Skeletal muscle satellite cell (primary cell): ENCODE measurements around the gene ARL15.

Experiments
- H3K27me3 ChIP-seq: 2 replicates; pipeline ENCODE4 v1.7.0; 2013; ENCODE audit warnings: low read length; ENCODE audit not compliant: control insufficient read depth, insufficient read depth
- H3K36me3 ChIP-seq: 2 replicates; pipeline ENCODE4 v1.7.0; 2013; ENCODE audit warnings: mild to moderate bottlenecking, control low read depth, low read length; ENCODE audit not compliant: insufficient read depth
- H3K4me1 ChIP-seq: 2 replicates; pipeline ENCODE4 v1.7.0; 2013; ENCODE audit warnings: low read length; ENCODE audit not compliant: control insufficient read depth, insufficient read depth
- H3K4me2 ChIP-seq: 2 replicates; pipeline ENCODE4 v1.7.0; 2013; ENCODE audit warnings: mild to moderate bottlenecking, low read length
- H3K4me3 ChIP-seq: 2 replicates; pipeline ENCODE4 v1.7.0; 2013; ENCODE audit warnings: low read length
- H3K9ac ChIP-seq: 2 replicates; pipeline ENCODE4 v1.7.0; 2013; ENCODE audit warnings: mild to moderate bottlenecking, low read depth, low read length, moderate library complexity
- H3K9me3 ChIP-seq: replicated peaks from 2 replicates; pipeline ENCODE4 v1.7.0; 2013; ENCODE audit warnings: mild to moderate bottlenecking, control low read depth, low read length

Gene ARL15

DNA sequence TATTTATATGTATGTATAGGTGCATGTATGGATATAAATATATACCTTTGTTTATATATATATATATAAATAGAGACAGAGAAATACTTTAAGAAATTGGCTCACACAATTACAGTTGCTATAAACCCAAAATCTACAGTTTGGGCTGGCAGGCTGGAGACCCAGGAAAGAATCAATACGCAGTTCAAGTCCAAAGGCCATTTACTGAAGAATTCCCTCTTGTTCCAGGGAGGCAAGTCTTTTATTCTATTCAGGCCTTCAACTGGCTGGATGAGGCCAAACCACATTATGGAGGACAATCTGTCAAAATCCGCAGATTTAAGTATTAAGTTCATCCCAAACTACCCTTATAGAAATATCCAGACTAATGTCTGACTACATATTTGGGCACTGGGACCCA is 144.7 kb downstream of the ARL15 start:
- Histone ChIP-seq H3K4me1 (no peaks in the 10 kb centered on the region), H3K9ac (no peak overlapping the region), H3K4me3 (no peak overlapping the region), H3K9me3 (no peaks in the 10 kb centered on the region), H3K4me2 (no peak overlapping the region), H3K27me3 (no peaks in the 10 kb centered on the region), H3K36me3 (no peaks in the 10 kb centered on the region)

DNA sequence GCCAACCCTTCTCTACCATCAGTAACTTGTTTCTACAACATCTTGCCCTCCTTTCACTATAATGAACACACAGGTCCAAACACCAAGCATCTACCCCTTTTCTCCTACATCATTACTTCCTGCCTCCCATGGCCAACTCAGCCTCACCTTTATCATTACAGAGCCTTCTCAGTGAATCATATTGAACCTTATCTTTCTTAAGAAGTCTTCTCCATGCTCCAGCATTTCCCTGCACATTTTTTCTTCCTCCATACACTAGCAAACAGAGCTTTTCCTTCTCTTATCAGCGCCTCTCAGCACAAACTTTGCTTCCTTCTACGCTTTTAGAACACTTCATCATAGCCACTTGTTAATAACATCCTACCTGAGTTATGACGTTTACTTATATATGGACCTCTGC is 148.2 kb downstream of the ARL15 start:
- Histone ChIP-seq H3K9ac (no peak overlapping the region), H3K9me3 (no peaks in the 10 kb centered on the region), H3K4me2 (no peak overlapping the region), H3K4me3 (no peak overlapping the region), H3K4me1 (no peaks in the 10 kb centered on the region), H3K36me3 (no peaks in the 10 kb centered on the region), H3K27me3 (no peaks in the 10 kb centered on the region)

- no peak overlapping the region for H3K4me2 ChIP-seq
- H3K9me3 ChIP-seq: no peaks in the 10 kb centered on the region
- H3K36me3 ChIP-seq: no peaks in the 10 kb centered on the region
- H3K4me3 ChIP-seq: no peak overlapping the region
- H3K9ac ChIP-seq: no peak overlapping the region
- H3K4me1 ChIP-seq: no peaks in the 10 kb centered on the region
- H3K27me3 ChIP-seq: no peaks in the 10 kb centered on the region
These were observed 150.0 kb downstream of the ARL15 start for GRCh38 chr5:54160329-54160728.

- Histone ChIP-seq H3K36me3 (no peaks in the 10 kb centered on the region), H3K27me3 (no peaks in the 10 kb centered on the region), H3K9me3 (no peaks in the 10 kb centered on the region), H3K4me2 (no peak overlapping the region), H3K9ac (no peak overlapping the region), H3K4me3 (no peak overlapping the region), H3K4me1 (no peaks in the 10 kb centered on the region)
These were observed 150.5 kb downstream of the ARL15 start for GRCh38 chr5:54159893-54160195.

GRCh38 chr5:54159153-54159892 is 151.1 kb downstream of the ARL15 start:
- no peak overlapping the region for H3K4me3 ChIP-seq
- no peak overlapping the region for H3K4me2 ChIP-seq
- no peaks in the 10 kb centered on the region for H3K9me3 ChIP-seq
- no peaks in the 10 kb centered on the region for H3K27me3 ChIP-seq
- no peak overlapping the region for H3K9ac ChIP-seq
- H3K36me3 ChIP-seq: no peaks in the 10 kb centered on the region
- no peaks in the 10 kb centered on the region for H3K4me1 ChIP-seq

GRCh38 chr5:54156577-54156976 is 153.8 kb downstream of the ARL15 start:
- no peak overlapping the region for H3K9ac ChIP-seq
- H3K9me3 ChIP-seq: no peaks in the 10 kb centered on the region
- no peak overlapping the region for H3K4me3 ChIP-seq
- H3K36me3 ChIP-seq: no peaks in the 10 kb centered on the region
- no peaks in the 10 kb centered on the region for H3K27me3 ChIP-seq
- H3K4me1 ChIP-seq: no peaks in the 10 kb centered on the region
- no peak overlapping the region for H3K4me2 ChIP-seq

- H3K36me3 ChIP-seq: no peaks in the 10 kb centered on the region
- no peaks in the 10 kb centered on the region for H3K4me1 ChIP-seq
- no peak overlapping the region for H3K4me3 ChIP-seq
- H3K9me3 ChIP-seq: no peaks in the 10 kb centered on the region
- H3K27me3 ChIP-seq: no peaks in the 10 kb centered on the region
- no peak overlapping the region for H3K4me2 ChIP-seq
- H3K9ac ChIP-seq: no peak overlapping the region
These were observed 159.5 kb downstream of the ARL15 start for GRCh38 chr5:54150841-54151240.

DNA sequence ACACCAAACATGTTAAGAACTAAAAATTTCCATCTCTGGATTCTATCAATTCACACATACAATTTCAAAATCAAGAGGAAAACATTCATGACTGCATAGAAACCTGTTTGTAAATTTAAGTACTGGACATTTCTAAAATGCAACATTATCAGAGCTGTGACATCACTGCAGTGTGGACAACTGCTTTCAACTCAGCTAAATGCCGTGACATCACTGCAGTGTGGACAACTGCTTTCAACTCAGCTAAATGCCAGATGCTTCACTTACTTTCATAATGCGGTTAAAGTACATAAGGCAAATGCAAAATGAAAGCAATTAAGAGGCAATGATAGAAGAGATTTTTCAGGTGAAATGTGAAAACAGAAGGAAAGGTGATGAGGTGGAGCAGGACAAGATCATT is 161.5 kb downstream of the ARL15 start:
- no peak overlapping the region for H3K4me3 ChIP-seq
- H3K9ac ChIP-seq: no peak overlapping the region
- H3K4me1 ChIP-seq: no peaks in the 10 kb centered on the region
- no peaks in the 10 kb centered on the region for H3K36me3 ChIP-seq
- no peaks in the 10 kb centered on the region for H3K27me3 ChIP-seq
- H3K9me3 ChIP-seq: no peaks in the 10 kb centered on the region
- H3K4me2 ChIP-seq: no peak overlapping the region

DNA sequence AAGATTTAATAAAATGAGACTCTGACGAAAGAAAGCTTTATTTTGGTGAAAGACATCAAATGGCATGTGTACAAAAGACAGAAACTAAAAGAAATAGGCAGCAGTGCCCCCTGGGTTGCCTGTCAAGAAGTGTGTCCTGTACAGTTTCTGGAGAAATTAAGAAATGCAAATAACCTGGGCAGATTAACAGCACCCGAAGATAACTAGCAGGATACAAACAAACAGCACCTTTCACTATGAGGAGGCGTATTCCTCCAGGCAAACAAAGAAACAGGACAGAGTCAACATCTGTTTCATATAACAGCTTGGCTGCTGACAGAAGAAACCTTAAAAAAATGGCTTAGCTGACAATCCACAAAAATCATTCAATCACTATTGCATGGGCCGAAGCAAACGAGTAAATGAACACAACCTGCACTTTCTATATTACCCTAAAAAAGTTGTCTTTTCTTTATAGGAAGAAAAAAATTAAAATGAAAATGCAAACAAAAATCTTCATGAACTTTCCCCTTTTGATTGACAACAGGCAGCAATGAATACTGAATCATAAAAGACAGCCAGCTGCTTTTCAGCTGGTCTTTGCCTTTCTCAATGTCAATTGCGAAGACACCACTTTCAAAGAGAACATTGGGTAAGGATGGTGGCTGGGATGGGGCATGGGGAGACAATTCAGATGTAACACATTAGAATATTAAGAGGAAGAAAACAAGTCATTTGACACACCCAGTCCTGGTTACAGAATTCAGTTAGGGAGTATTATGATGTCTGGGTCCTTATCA is 162.1 kb downstream of the ARL15 start:
- Histone ChIP-seq H3K4me3 (no peak overlapping the region), H3K4me2 (no peak overlapping the region), H3K9ac (no peak overlapping the region), H3K9me3 (no peaks in the 10 kb centered on the region), H3K4me1 (no peaks in the 10 kb centered on the region), H3K36me3 (no peaks in the 10 kb centered on the region), H3K27me3 (no peaks in the 10 kb centered on the region)

- no peak overlapping the region for H3K4me2 ChIP-seq
- H3K9ac ChIP-seq: no peak overlapping the region
- H3K9me3 ChIP-seq: no peaks in the 10 kb centered on the region
- H3K27me3 ChIP-seq: no peaks in the 10 kb centered on the region
- no peak overlapping the region for H3K4me3 ChIP-seq
- H3K36me3 ChIP-seq: no peaks in the 10 kb centered on the region
- H3K4me1 ChIP-seq: no peaks in the 10 kb centered on the region
These were observed 163.5 kb downstream of the ARL15 start for GRCh38 chr5:54146916-54147315.

- Histone ChIP-seq H3K36me3 (no peaks in the 10 kb centered on the region), H3K4me2 (no peak overlapping the region), H3K4me1 (no peaks in the 10 kb centered on the region), H3K4me3 (no peak overlapping the region), H3K27me3 (no peaks in the 10 kb centered on the region), H3K9ac (no peak overlapping the region), H3K9me3 (no peaks in the 10 kb centered on the region)
These were observed 164.0 kb downstream of the ARL15 start for GRCh38 chr5:54146390-54146789.

- no peak overlapping the region for H3K9ac ChIP-seq
- H3K36me3 ChIP-seq: no peaks in the 10 kb centered on the region
- H3K4me1 ChIP-seq: no peaks in the 10 kb centered on the region
- no peak overlapping the region for H3K4me3 ChIP-seq
- no peaks in the 10 kb centered on the region for H3K9me3 ChIP-seq
- no peak overlapping the region for H3K4me2 ChIP-seq
- H3K27me3 ChIP-seq: no peaks in the 10 kb centered on the region
These were observed 170.0 kb downstream of the ARL15 start for GRCh38 chr5:54140247-54140840.
